Breast epithelium (tissue), 3 donors: Measurements from ENCODE around the gene ARHGEF3.

Experiments
- POLR2A ChIP-seq: fragments of 450-650 bp; IDR thresholded peaks from one replicate; pipeline ENCODE4 v1.6.1; 2016; ENCODE audit warnings: antibody characterized with exemption, mild to moderate bottlenecking, moderate library complexity
- POLR2AphosphoS5 ChIP-seq, 3 donors: sonication (generic); formaldehyde crosslinking; IDR thresholded peaks; one replicate each; pipeline ENCODE4 v1.6.1; 2017; ENCODE audit warnings: antibody characterized with exemption in 3 of 3

GRCh38 chr3:56813653-56813960 is 11.9 kb upstream of the ARHGEF3 start:
- TF ChIP-seq POLR2AphosphoS5 (IDR thresholded peaks at IDR 0.05) (no peak), POLR2A (no peak)
